RWPE2 (cell line): ENCODE data around the gene SEMA6D.

Experiments
- ATAC-seq: fragments of 200-7000 bp; cut with Tn5 transposase; 3 replicates; pipeline ENCODE4 v1.9.1; 2021; ENCODE audit warnings: low read depth
- DNase-seq: peaks from one replicate; pipeline ENCODE4 v3.0.0-alpha.2; 2020; ENCODE audit warnings: low spot score
- H3K27ac ChIP-seq: fragments of 450-650 bp; 2 replicates; pipeline ENCODE4 v1.5.1; 2017; ENCODE audit warnings: mild to moderate bottlenecking; ENCODE audit not compliant: poor library complexity, severe bottlenecking
- H3K27me3 ChIP-seq: fragments of 250-450 bp; sonication (Bioruptor Pico); 2 replicates; pipeline ENCODE4 v1.5.1; 2021; ENCODE audit warnings: mild to moderate bottlenecking, moderate library complexity; ENCODE audit not compliant: insufficient read depth, poor library complexity, severe bottlenecking
- H3K36me3 ChIP-seq: fragments of 250-450 bp; sonication (Bioruptor Pico); 2 replicates; pipeline ENCODE4 v1.5.1; 2020; ENCODE audit warnings: low read depth, mild to moderate bottlenecking, moderate library complexity
- H3K4me1 ChIP-seq: fragments of 250-450 bp; sonication (Bioruptor Pico); 2 replicates; pipeline ENCODE4 v1.5.1; 2021; ENCODE audit warnings: mild to moderate bottlenecking, moderate library complexity; ENCODE audit not compliant: insufficient read depth, poor library complexity, severe bottlenecking
- H3K4me3 ChIP-seq: fragments of 250-450 bp; sonication (Bioruptor Pico); 2 replicates; pipeline ENCODE4 v1.5.1; 2021; ENCODE audit warnings: mild to moderate bottlenecking, moderate library complexity; ENCODE audit not compliant: severe bottlenecking
- H3K9me3 ChIP-seq: fragments of 250-450 bp; sonication (Bioruptor Pico); 2 replicates; pipeline ENCODE4 v1.5.1; 2021; ENCODE audit warnings: mild to moderate bottlenecking, moderate library complexity; ENCODE audit not compliant: severe bottlenecking
- CTCF ChIP-seq: fragments of 450-650 bp; IDR thresholded peaks from one replicate; pipeline ENCODE4 v1.5.1; 2017; ENCODE audit warnings: mild to moderate bottlenecking, moderate library complexity; ENCODE audit not compliant: poor library complexity, severe bottlenecking

SEMA6D gene

GRCh38 chr15:47724346-47724745 lies 7.0 kb downstream of the SEMA6D start:
- TF ChIP-seq CTCF, result no peak
- no peak overlapping the region for H3K27ac ChIP-seq
- no peaks in the 10 kb centered on the region for H3K36me3 ChIP-seq
- H3K9me3 ChIP-seq, result no peaks in the 10 kb centered on the region
- ATAC-seq (no peak), DNase-seq (no peak)
- H3K4me3 ChIP-seq, result no peak overlapping the region
- no peaks in the 10 kb centered on the region for H3K4me1 ChIP-seq
- no peaks in the 10 kb centered on the region for H3K27me3 ChIP-seq

GRCh38 chr15:47725051-47725450 lies 7.7 kb downstream of the SEMA6D start:
- Histone ChIP-seq H3K9me3 (no peaks in the 10 kb centered on the region), H3K27me3 (no peaks in the 10 kb centered on the region), H3K4me1 (no peaks in the 10 kb centered on the region), H3K36me3 (no peaks in the 10 kb centered on the region), H3K4me3 (no peak overlapping the region), H3K27ac (no peak overlapping the region)
- DNase-seq (no peak), ATAC-seq (no peak)
- TF ChIP-seq CTCF, result no peak

- ATAC-seq, result no peak; the same call in 2 of the 3 replicates
- H3K9me3 ChIP-seq, result no peaks in the 10 kb centered on the region
- no peaks in the 10 kb centered on the region for H3K36me3 ChIP-seq
- no peaks in the 10 kb centered on the region for H3K27me3 ChIP-seq
- H3K27ac ChIP-seq, result no peak overlapping the region
- H3K4me1 ChIP-seq, result no peaks in the 10 kb centered on the region
- no peak for TF ChIP-seq CTCF
- H3K4me3 ChIP-seq, result no peak overlapping the region
- no peak for DNase-seq
These were observed 8.6 kb downstream of the SEMA6D start for GRCh38 chr15:47725906-47726305.

GRCh38 chr15:47726399-47726823 lies 9.1 kb downstream of the SEMA6D start:
- Histone ChIP-seq H3K4me3 (no peak overlapping the region), H3K27me3 (no peaks in the 10 kb centered on the region), H3K36me3 (no peaks in the 10 kb centered on the region), H3K27ac (no peak overlapping the region), H3K9me3 (no peaks in the 10 kb centered on the region), H3K4me1 (no peaks in the 10 kb centered on the region)
- peak; percentile 23; the same call in 2 of the 3 replicates for ATAC-seq
- DNase-seq, result no peak
- no peak for TF ChIP-seq CTCF

- no peak for ATAC-seq
- Histone ChIP-seq H3K9me3 (no peaks in the 10 kb centered on the region), H3K4me1 (no peaks in the 10 kb centered on the region), H3K4me3 (no peak overlapping the region), H3K27me3 (no peaks in the 10 kb centered on the region), H3K36me3 (no peaks in the 10 kb centered on the region), H3K27ac (no peak overlapping the region)
- no peak for TF ChIP-seq CTCF
- no peak for DNase-seq
These were observed 9.8 kb downstream of the SEMA6D start for GRCh38 chr15:47727137-47727536.
